HL-60 (cell line): ENCODE data around the gene CTBP2.

Experiments used
- SPI1 ChIP-seq: IDR thresholded peaks from 2 replicates; pipeline ENCODE4 v1.6.1; 2012; ENCODE audit warnings: low read depth, mild to moderate bottlenecking, borderline replicate concordance
- TF ChIP-seq, protein P1 (sequence below): IDR thresholded peaks from one replicate; pipeline ENCODE4 v1.5.1; 2011; ENCODE audit warnings: low read length, control low read depth, inconsistent platforms; ENCODE audit not compliant: insufficient read depth

GRCh38 chr10:125124115-125124487, 36.3 kb downstream of the CTBP2 start:
- TF ChIP-seq, protein P1, sequence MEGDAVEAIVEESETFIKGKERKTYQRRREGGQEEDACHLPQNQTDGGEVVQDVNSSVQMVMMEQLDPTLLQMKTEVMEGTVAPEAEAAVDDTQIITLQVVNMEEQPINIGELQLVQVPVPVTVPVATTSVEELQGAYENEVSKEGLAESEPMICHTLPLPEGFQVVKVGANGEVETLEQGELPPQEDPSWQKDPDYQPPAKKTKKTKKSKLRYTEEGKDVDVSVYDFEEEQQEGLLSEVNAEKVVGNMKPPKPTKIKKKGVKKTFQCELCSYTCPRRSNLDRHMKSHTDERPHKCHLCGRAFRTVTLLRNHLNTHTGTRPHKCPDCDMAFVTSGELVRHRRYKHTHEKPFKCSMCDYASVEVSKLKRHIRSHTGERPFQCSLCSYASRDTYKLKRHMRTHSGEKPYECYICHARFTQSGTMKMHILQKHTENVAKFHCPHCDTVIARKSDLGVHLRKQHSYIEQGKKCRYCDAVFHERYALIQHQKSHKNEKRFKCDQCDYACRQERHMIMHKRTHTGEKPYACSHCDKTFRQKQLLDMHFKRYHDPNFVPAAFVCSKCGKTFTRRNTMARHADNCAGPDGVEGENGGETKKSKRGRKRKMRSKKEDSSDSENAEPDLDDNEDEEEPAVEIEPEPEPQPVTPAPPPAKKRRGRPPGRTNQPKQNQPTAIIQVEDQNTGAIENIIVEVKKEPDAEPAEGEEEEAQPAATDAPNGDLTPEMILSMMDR = no peak
- TF ChIP-seq SPI1 = no peak
